Lung (tissue), 12 donors: ENCODE results near the gene CRLF1. TPM values are rescaled to one million over a fixed set of nuclear protein-coding genes. Genes with fewer than 3 reads are reported as not detected.

ENCODE experiments used
- ATAC-seq: fragments of 200-7000 bp; cut with Tn5 transposase; one replicate; pipeline ENCODE4 v1.9.1; 2020; ENCODE audit warnings: moderate number of reproducible peaks; ENCODE audit not compliant: insufficient read depth, low FRiP score
- DNase-seq, 3 donors: peaks; one replicate each; pipeline ENCODE4 v3.0.0-alpha.2; 2013 to 2017
- H3K27ac ChIP-seq, 2 donors: one replicate each; pipeline ENCODE4 v1.5.1; 2013; ENCODE audit warnings: mild to moderate bottlenecking in 2 of 2, moderate library complexity in 2 of 2, control low read depth in 1 of 2, inconsistent platforms in 1 of 2, low read depth in 1 of 2, low read length in 1 of 2
- H3K27me3 ChIP-seq, 3 donors: one replicate each; pipeline ENCODE4 v1.5.1; 2013; ENCODE audit warnings: low read length in 2 of 3; ENCODE audit not compliant: control insufficient read depth in 3 of 3, insufficient read depth in 3 of 3
- H3K36me3 ChIP-seq, 4 donors: one replicate each; pipeline ENCODE4 v1.5.1; 2013; ENCODE audit warnings: low read length in 4 of 4, mild to moderate bottlenecking in 1 of 4, moderate library complexity in 1 of 4; ENCODE audit not compliant: control insufficient read depth in 4 of 4, insufficient read depth in 4 of 4
- H3K4me1 ChIP-seq, 5 donors: one replicate each; pipeline ENCODE4 v1.5.1; 2013; ENCODE audit warnings: low read length in 5 of 5, mild to moderate bottlenecking in 2 of 5, moderate library complexity in 1 of 5; ENCODE audit not compliant: control insufficient read depth in 5 of 5, insufficient read depth in 5 of 5
- H3K4me3 ChIP-seq: one replicate; pipeline ENCODE4 v1.5.1; 2013; ENCODE audit warnings: mild to moderate bottlenecking, control low read depth, moderate library complexity
- H3K9ac ChIP-seq, 2 donors: one replicate each; pipeline ENCODE4 v1.5.1; 2013; ENCODE audit warnings: low read length in 2 of 2, control low read depth in 1 of 2; ENCODE audit not compliant: insufficient read depth in 1 of 2
- H3K9me3 ChIP-seq, 4 donors: one replicate each; pipeline ENCODE4 v1.5.1; 2013; ENCODE audit warnings: low read length in 3 of 4, mild to moderate bottlenecking in 1 of 4, moderate library complexity in 1 of 4; ENCODE audit not compliant: control insufficient read depth in 4 of 4, insufficient read depth in 3 of 4
- WGBS, 2 donors: extraction: QIAGEN DNeasy Blood & Tissue Kit; methylation state at CpG; one replicate each; pipeline ENCODE4 v1.1.7; 2013; 5-methylcytosine and 5-hydroxymethylcytosine counted together
- polyA plus RNA-seq, 2 donors: library from polyadenylated mRNA; stranded (reverse); fragments of 200-250 nt; gene quantifications; one replicate each; pipeline ENCODE4 v1.2.1, GENCODE V29; 2013
- total RNA-seq, 2 donors: library from RNA; depleted of rRNA in 1 of 2; stranded (reverse); fragments of >200 nt in 1 of 2; gene quantifications; one replicate each; pipeline ENCODE4 v1.2.1, GENCODE V29; 2014 to 2021
- TF ChIP-seq, protein P1 (sequence below): IDR thresholded peaks from 2 replicates; pipeline ENCODE4 v1.5.1; 2012; ENCODE audit warnings: mild to moderate bottlenecking; ENCODE audit errors: control extremely low read depth, extremely low read depth
- donor health status: control.
- donor health status: control.
- donor health status: Bipolar disorder and iron deficiency.
- donor health status: healthy.
- donor health status: DM: yes; HTN: yes; CAD: no.

Gene CRLF1
- total and polyA plus RNA-seq, 4 donors = 12.8 to 48.2 (median 25.1) TPM

- H3K36me3 ChIP-seq = no peaks in the 10 kb centered on the region
- WGBS, 2 donors = 50 to 53% methylated on average over 25 of the region's 25 CpGs
Measured at GRCh38 chr19:18597809-18598660, 8.6 kb downstream of the CRLF1 start.

DNA sequence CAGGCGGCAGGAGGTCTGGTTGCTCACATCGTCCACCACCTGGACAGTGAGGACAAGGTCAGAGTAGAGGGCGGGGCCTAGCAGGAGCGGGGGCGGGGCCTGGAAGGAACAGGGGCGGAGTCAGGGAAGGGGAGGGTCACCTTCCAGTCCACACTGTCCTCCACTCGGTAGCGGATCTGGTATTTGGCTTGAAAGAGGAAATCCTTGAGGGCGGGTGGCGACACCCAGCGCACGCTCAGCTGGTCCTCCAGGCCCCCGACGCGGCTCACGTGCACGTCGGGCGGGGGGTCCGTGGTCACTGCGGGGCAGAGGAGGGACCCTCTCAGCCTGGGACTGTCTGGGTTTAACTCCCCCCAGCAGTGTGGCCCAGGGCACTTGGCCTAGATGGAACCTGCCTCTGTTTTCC is 9.8 kb downstream of the CRLF1 start:
- 16 to 24% methylated on average over 21 of the region's 21 CpGs for WGBS, 2 donors
- no peak for ATAC-seq
- H3K4me3 ChIP-seq = no peak overlapping the region
- DNase-seq = peak in 2 of 3 donors; percentile 40 to 49
- H3K9me3 ChIP-seq = peaks cover 0 to 1% (median 0%) of the 10 kb centered on the region in 4 donors
- peaks cover 0 to 2% (median 0%) of the 10 kb centered on the region in 4 donors for H3K36me3 ChIP-seq
- peaks cover 0 to 10% (median 2%) of the 10 kb centered on the region in 5 donors for H3K4me1 ChIP-seq
- no peak overlapping the region for H3K27ac ChIP-seq
- TF ChIP-seq, protein P1, sequence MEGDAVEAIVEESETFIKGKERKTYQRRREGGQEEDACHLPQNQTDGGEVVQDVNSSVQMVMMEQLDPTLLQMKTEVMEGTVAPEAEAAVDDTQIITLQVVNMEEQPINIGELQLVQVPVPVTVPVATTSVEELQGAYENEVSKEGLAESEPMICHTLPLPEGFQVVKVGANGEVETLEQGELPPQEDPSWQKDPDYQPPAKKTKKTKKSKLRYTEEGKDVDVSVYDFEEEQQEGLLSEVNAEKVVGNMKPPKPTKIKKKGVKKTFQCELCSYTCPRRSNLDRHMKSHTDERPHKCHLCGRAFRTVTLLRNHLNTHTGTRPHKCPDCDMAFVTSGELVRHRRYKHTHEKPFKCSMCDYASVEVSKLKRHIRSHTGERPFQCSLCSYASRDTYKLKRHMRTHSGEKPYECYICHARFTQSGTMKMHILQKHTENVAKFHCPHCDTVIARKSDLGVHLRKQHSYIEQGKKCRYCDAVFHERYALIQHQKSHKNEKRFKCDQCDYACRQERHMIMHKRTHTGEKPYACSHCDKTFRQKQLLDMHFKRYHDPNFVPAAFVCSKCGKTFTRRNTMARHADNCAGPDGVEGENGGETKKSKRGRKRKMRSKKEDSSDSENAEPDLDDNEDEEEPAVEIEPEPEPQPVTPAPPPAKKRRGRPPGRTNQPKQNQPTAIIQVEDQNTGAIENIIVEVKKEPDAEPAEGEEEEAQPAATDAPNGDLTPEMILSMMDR = no peak
- no peak overlapping the region for H3K9ac ChIP-seq
- H3K27me3 ChIP-seq = peaks cover 0 to 20% (median 20%) of the 10 kb centered on the region in 3 donors

More at GRCh38 chr19:18597809-18598660, 8.6 kb downstream of the CRLF1 start:
- Histone ChIP-seq H3K9me3 (peaks cover 0 to 1% (median 0%) of the 10 kb centered on the region in 4 donors), H3K9ac (no peak overlapping the region), H3K27me3 (peaks cover 0 to 23% (median 22%) of the 10 kb centered on the region in 3 donors), H3K4me1 (peaks cover 0 to 10% (median 2%) of the 10 kb centered on the region in 5 donors), H3K4me3 (no peak overlapping the region), H3K27ac (no peak overlapping the region)
- DNase-seq (peak in 1 of 3 donors; percentile 3), ATAC-seq (no peak)
- TF ChIP-seq, protein P1 = no peak

DNA sequence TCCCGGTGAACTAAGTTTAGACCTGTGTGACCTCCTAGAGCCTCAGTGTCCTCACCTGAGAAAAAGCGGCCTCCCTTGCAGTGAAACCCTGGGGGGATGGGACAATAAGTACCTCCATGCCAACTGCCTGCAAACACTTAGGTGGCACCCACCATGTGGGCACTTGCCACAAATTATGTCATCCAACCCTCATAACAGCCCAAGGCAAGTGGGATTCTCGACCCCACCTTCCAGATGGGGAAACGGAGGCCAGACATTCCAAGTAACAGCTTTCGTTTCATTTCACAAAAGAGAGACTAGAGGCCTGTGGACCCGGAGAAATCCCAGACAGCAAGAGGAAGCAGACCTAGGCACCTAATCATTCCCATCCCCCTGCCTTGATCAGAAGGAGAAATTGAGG is 11.1 kb downstream of the CRLF1 start:
- Histone ChIP-seq H3K27ac (no peak overlapping the region), H3K27me3 (peaks cover 0 to 20% (median 20%) of the 10 kb centered on the region in 3 donors), H3K36me3 (peaks cover 0 to 7% (median 5%) of the 10 kb centered on the region in 4 donors), H3K4me3 (no peak overlapping the region), H3K9ac (no peak overlapping the region), H3K9me3 (peaks cover 0 to 1% (median 0%) of the 10 kb centered on the region in 4 donors), H3K4me1 (peaks cover 0 to 10% (median 3%) of the 10 kb centered on the region in 5 donors)
- ATAC-seq (no peak), DNase-seq (no peak)
- TF ChIP-seq, protein P1 = no peak
- 73 to 79% methylated on average over 6 of the region's 6 CpGs for WGBS, 2 donors
